ENCODE results near the gene RELCH.

DNA sequence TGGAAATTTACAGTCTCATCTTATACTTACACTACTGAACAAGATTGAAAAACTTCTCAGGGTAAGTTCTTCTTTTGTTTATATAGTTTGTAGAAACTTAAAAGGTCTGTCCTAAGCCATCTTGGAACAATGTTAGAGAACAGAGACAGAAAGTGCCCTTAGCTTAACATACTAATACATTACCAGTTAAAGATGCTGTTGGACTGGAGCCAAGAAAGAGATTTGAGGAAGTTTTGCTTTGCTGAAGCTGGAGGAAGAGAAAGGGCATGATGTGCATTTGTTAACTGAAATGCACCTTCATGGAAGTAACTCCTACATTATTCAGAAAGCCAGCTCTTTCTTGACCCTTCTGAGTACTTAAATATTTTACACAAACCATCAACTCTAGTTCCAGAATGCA is 71.6 kb downstream of the RELCH start:
- TF ChIP-seq EZH2 (IDR thresholded peaks at IDR 0.05; ENCODE audit: insufficient read depth, poor library complexity, severe bottlenecking) (no peak), EZH2phosphoT487 (IDR thresholded peaks at IDR 0.05; ENCODE audit: insufficient read depth, low read depth) (no peak)
